Thoracic aorta (tissue), 2 donors: ENCODE results near the gene CLEC3A. TPM values are rescaled to one million over a fixed set of nuclear protein-coding genes. Genes with fewer than 3 reads are reported as not detected.

Experiments
- ATAC-seq: fragments of 150-250 bp; one replicate; pipeline ENCODE4 v1.8.0; 2017; ENCODE audit warnings: low read depth; ENCODE audit not compliant: insufficient number of reproducible peaks, low FRiP score
- DNase-seq: peaks from one replicate; pipeline ENCODE4 v3.0.0-alpha.2; 2020; ENCODE audit warnings: low spot score
- H3K27ac ChIP-seq, 2 donors: fragments of 200-600 bp; sonication (generic); 1 replicate in 1 of 2; 2 replicates in 1 of 2; pipeline ENCODE4 v1.5.1; 2016; ENCODE audit warnings: mild to moderate bottlenecking in 2 of 2, moderate library complexity in 2 of 2
- H3K27me3 ChIP-seq: fragments of 200-600 bp; sonication (generic); replicated peaks from 2 replicates; pipeline ENCODE4 v1.6.0; 2016; ENCODE audit warnings: mild to moderate bottlenecking; ENCODE audit not compliant: insufficient read depth
- H3K36me3 ChIP-seq: fragments of 200-600 bp; sonication (generic); one replicate; pipeline ENCODE4 v1.5.1; 2016
- H3K4me1 ChIP-seq, 2 donors: fragments of 200-600 bp; sonication (generic); 1 replicate in 1 of 2; 2 replicates in 1 of 2; pipeline versions ENCODE4 v1.5.1 to v1.6.0; 2016; ENCODE audit warnings: low read depth in 2 of 2, mild to moderate bottlenecking in 1 of 2; ENCODE audit not compliant: control insufficient read depth in 1 of 2
- H3K4me3 ChIP-seq: fragments of 200-600 bp; sonication (generic); 2 replicates; pipeline ENCODE4 v1.5.1; 2016; ENCODE audit warnings: mild to moderate bottlenecking
- H3K9me3 ChIP-seq: fragments of 200-600 bp; sonication (generic); 2 replicates; pipeline ENCODE4 v1.5.1; 2016
- total RNA-seq, 2 donors: library from RNA; depleted of rRNA; stranded (reverse); fragments of >200 nt; gene quantifications; one replicate each; pipeline versions ENCODE4 v1.1.0 to v1.2.3, GENCODE V29; 2016
- TF ChIP-seq, protein P1 (sequence below): fragments of 200-600 bp; sonication (generic); IDR thresholded peaks from one replicate; pipeline ENCODE4 v1.5.1; 2019; ENCODE audit warnings: antibody characterized with exemption

Gene CLEC3A, protein sequence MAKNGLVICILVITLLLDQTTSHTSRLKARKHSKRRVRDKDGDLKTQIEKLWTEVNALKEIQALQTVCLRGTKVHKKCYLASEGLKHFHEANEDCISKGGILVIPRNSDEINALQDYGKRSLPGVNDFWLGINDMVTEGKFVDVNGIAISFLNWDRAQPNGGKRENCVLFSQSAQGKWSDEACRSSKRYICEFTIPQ
- total RNA-seq: not detected

DNA sequence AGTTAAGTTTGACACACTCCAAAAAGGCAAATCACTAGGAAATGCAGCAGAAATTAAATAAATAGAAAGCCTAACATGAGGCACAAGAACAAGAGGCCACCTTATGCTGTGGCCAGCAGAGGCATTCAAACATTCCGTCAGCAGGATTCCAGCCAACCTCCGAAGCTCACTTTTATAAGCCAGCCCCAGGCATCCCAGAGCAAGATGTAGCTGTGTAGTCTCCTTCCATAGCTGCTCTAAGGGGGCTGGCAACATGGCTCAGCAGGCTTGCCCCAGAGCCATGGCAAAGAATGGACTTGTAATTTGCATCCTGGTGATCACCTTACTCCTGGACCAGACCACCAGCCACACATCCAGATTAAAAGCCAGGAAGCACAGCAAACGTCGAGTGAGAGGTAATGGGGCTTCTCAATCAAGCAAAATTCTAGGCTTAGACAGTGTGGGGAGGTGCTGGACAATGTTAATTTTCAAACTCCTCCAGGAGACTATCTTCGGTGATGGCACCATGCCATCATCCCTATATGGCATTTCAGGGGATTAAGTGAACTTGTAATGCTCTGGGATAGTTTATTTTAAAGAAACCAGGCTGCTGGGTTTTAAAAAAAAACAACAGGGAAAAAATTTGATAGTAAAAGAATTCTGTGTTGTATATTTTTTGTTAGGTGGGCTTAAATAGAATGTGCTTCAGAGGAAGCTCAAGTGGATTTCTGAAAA is at the start of gene CLEC3A:
TSS of gene CLEC3A (plus strand) at position 202 of the 714 bp plus-strand sequence. CDS start at position 281, 79 bp downstream.
- no peaks in the 10 kb centered on the region for H3K4me1 ChIP-seq
- no peaks in the 10 kb centered on the region for H3K9me3 ChIP-seq
- H3K27me3 ChIP-seq: no peaks in the 10 kb centered on the region
- no peaks in the 10 kb centered on the region for H3K36me3 ChIP-seq
- DNase-seq: no peak
- ATAC-seq: no peak
- no peak within 1 kb of the TSS for H3K27ac ChIP-seq
- TF ChIP-seq, protein P1, sequence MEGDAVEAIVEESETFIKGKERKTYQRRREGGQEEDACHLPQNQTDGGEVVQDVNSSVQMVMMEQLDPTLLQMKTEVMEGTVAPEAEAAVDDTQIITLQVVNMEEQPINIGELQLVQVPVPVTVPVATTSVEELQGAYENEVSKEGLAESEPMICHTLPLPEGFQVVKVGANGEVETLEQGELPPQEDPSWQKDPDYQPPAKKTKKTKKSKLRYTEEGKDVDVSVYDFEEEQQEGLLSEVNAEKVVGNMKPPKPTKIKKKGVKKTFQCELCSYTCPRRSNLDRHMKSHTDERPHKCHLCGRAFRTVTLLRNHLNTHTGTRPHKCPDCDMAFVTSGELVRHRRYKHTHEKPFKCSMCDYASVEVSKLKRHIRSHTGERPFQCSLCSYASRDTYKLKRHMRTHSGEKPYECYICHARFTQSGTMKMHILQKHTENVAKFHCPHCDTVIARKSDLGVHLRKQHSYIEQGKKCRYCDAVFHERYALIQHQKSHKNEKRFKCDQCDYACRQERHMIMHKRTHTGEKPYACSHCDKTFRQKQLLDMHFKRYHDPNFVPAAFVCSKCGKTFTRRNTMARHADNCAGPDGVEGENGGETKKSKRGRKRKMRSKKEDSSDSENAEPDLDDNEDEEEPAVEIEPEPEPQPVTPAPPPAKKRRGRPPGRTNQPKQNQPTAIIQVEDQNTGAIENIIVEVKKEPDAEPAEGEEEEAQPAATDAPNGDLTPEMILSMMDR: no peak
- no peak within 1 kb of the TSS for H3K4me3 ChIP-seq

DNA sequence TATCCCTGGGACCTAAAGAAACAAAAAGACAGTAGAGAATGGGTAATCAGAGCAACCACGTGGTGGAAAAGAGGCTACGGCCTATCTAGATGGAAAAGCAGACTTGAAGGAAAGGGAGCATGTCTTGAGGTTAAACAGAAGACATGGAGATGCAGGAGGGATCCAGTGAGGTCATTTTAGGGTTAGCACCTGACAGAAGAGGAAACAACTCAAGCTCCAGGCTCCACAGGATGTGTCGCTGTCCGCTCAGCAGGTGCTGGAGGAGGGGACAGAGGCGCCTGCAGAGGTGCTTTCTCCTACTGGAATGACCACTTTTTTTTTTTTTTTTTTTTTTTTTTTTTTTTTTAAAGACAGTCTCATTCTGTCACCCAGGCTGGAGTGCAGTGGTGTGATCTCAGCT is 47.5 kb upstream of the CLEC3A start:
- ATAC-seq: no peak
- H3K4me3 ChIP-seq: no peak overlapping the region
- peaks cover 0 to 6% of the 10 kb centered on the region in 2 donors for H3K4me1 ChIP-seq
- no peaks in the 10 kb centered on the region for H3K36me3 ChIP-seq
- TF ChIP-seq, protein P1: no peak
- no peak for DNase-seq
- no peaks in the 10 kb centered on the region for H3K9me3 ChIP-seq
- H3K27ac ChIP-seq: no peak overlapping the region
- no peaks in the 10 kb centered on the region for H3K27me3 ChIP-seq

DNA sequence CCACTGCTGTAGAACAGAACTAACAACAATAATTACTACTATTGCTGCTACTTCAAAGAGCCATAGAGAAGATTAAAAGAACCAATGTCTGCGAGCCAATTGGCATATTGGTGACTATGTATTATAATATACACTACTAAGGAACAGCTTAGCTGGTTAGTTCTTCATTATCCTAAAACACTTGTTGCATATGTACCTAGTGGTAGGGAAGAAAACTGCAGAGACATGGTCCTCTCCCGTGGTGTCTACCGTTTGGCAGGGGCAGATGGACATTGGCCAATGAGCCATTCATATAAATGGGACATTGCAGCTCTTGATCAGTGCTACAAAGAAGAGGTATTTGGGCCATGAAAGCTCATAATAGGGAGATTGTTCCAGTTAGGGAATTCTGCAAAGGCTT is 46.4 kb upstream of the CLEC3A start:
- no peak overlapping the region for H3K27ac ChIP-seq
- TF ChIP-seq, protein P1: no peak
- H3K4me1 ChIP-seq: peaks cover 0 to 6% of the 10 kb centered on the region in 2 donors
- H3K27me3 ChIP-seq: no peaks in the 10 kb centered on the region
- no peaks in the 10 kb centered on the region for H3K9me3 ChIP-seq
- DNase-seq (no peak), ATAC-seq (no peak)
- H3K4me3 ChIP-seq: no peak overlapping the region
- H3K36me3 ChIP-seq: no peaks in the 10 kb centered on the region

DNA sequence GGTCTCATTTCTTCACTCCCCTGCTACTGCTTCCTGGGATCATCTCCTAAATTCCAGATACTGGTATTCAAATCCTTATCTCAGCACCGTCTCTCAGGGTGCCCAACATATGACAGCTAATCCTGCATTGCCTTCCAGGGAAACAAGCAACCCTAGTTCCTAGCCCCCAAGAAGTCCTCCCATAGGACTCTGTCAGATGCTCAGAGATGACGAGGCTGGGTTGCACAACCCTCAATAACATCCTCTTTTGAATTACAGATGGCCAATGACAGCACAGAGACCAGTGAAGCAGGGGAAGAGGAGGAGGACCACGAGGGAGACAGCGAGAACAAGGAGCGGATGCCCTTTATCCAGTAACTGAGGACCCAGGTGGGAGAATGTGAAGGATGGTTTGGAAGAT is 45.0 kb upstream of the CLEC3A start:
- DNase-seq (no peak), ATAC-seq (no peak)
- TF ChIP-seq, protein P1: no peak
- Histone ChIP-seq H3K36me3 (no peaks in the 10 kb centered on the region), H3K4me3 (no peak overlapping the region), H3K9me3 (no peaks in the 10 kb centered on the region), H3K4me1 (no peaks in the 10 kb centered on the region), H3K27ac (no peak overlapping the region), H3K27me3 (no peaks in the 10 kb centered on the region)

DNA sequence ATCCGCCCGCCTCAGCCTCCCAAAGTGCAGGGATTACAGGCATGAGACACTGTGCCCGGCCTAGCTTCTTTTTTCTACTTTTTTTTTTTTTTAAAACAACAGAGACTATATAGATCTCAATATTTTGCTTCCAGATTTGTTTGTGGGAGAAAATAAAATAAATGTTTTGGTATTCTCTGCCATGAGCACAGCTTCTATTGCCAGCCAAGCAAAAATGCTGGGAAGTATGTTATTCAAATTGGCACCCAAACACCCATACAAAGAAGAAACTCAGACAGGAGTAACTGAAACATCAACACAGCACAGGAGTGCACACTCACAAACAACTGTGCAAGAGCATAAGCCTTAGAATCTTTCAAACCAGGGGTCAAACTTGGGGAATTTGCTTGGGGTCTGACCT is 37.2 kb upstream of the CLEC3A start:
- H3K4me1 ChIP-seq: peaks cover 5 to 19% of the 10 kb centered on the region in 2 donors
- ATAC-seq (no peak), DNase-seq (no peak)
- TF ChIP-seq, protein P1: no peak
- H3K4me3 ChIP-seq: no peak overlapping the region
- H3K27me3 ChIP-seq: no peaks in the 10 kb centered on the region
- no peak overlapping the region for H3K27ac ChIP-seq
- no peaks in the 10 kb centered on the region for H3K36me3 ChIP-seq
- no peaks in the 10 kb centered on the region for H3K9me3 ChIP-seq
